Fibroblast of lung (primary cell): ENCODE results near the gene PLXNA2. TPM values are rescaled to one million over a fixed set of nuclear protein-coding genes. Genes with fewer than 3 reads are reported as not detected.

Source experiments
- DNase-seq, 2 donors: peaks; one replicate each; pipeline versions ENCODE4 v3.0.0 to v3.0.0-alpha.2; 2010; ENCODE audit warnings: low read depth in 2 of 2
- H2AFZ ChIP-seq: 2 replicates; pipeline ENCODE4 v1.5.1; 2012; ENCODE audit warnings: low read length, control low read depth, inconsistent platforms
- H3K27ac ChIP-seq: 2 replicates; pipeline ENCODE4 v1.5.1; 2011; ENCODE audit warnings: low read length, control low read depth; ENCODE audit not compliant: insufficient read depth
- H3K27me3 ChIP-seq: 2 replicates; pipeline ENCODE4 v1.5.1; 2011; ENCODE audit warnings: mild to moderate bottlenecking, low read length; ENCODE audit not compliant: control insufficient read depth, insufficient read depth
- H3K36me3 ChIP-seq: 2 replicates; pipeline ENCODE4 v1.5.1; 2011; ENCODE audit warnings: low read length; ENCODE audit not compliant: control insufficient read depth, insufficient read depth
- H3K4me1 ChIP-seq: 2 replicates; pipeline ENCODE4 v1.5.1; 2011; ENCODE audit warnings: low read length; ENCODE audit not compliant: control insufficient read depth, insufficient read depth; ENCODE audit errors: extremely low read depth
- H3K4me2 ChIP-seq: 2 replicates; pipeline ENCODE4 v1.5.1; 2011; ENCODE audit warnings: low read length, control low read depth; ENCODE audit not compliant: insufficient read depth; ENCODE audit errors: extremely low read depth
- H3K4me3 ChIP-seq, 4 experiments: fragments of 200-600 bp in 1 of 4; sonication (generic) in 1 of 4; replicated peaks in 1 of 4; 2 replicates each; pipeline ENCODE4 v1.5.1; 2011 to 2016; ENCODE audit warnings: low read length in 4 of 4, low read depth in 3 of 4, mild to moderate bottlenecking in 3 of 4, control low read depth in 2 of 4, inconsistent platforms in 1 of 4, mixed read lengths in 1 of 4; ENCODE audit not compliant: insufficient read depth in 1 of 4; ENCODE audit errors: control extremely low read depth in 1 of 4
- H3K79me2 ChIP-seq: 2 replicates; pipeline ENCODE4 v1.5.1; 2012; ENCODE audit warnings: mild to moderate bottlenecking, low read length, inconsistent platforms; ENCODE audit not compliant: control insufficient read depth, insufficient read depth
- H3K9ac ChIP-seq: 2 replicates; pipeline ENCODE4 v1.5.1; 2011; ENCODE audit warnings: mild to moderate bottlenecking, low read length, control low read depth; ENCODE audit not compliant: insufficient read depth
- H3K9me3 ChIP-seq: 2 replicates; pipeline ENCODE4 v1.5.1; 2012; ENCODE audit warnings: low read depth, low read length; ENCODE audit not compliant: control insufficient read depth, insufficient read depth
- H4K20me1 ChIP-seq: 2 replicates; pipeline ENCODE4 v1.5.1; 2011; ENCODE audit warnings: low read length; ENCODE audit not compliant: control insufficient read depth, insufficient read depth; ENCODE audit errors: extremely low read depth
- CTCF ChIP-seq, 2 donors: IDR thresholded peaks in 1 of 2; conservative IDR thresholded peaks in 1 of 2; 1 replicate in 1 of 2; 2 replicates in 1 of 2; pipeline ENCODE4 v1.5.1; 2011 to 2012; ENCODE audit warnings: low read length in 2 of 2, control low read depth in 1 of 2, inconsistent platforms in 1 of 2, low read depth in 1 of 2, mild to moderate bottlenecking in 1 of 2
- EZH2 ChIP-seq: IDR thresholded peaks from 2 replicates; pipeline ENCODE4 v1.5.1; 2012; ENCODE audit warnings: low read length, control low read depth, mild to moderate bottlenecking; ENCODE audit errors: missing control alignments
- polyA plus RNA-seq, 2 donors: library from polyadenylated mRNA; depleted of rRNA in 1 of 2; stranded (reverse) in 1 of 2; unstranded in 1 of 2; fragments of >200 nt; gene quantifications; 2 replicates each; pipeline ENCODE4 v1.2.1, GENCODE V29; 2011 to 2012; ENCODE audit warnings: missing spikeins in 1 of 2
- total RNA-seq: library from RNA; depleted of rRNA; stranded (reverse); fragments of >200 nt; gene quantifications from 2 replicates; pipeline ENCODE4 v1.2.1, GENCODE V29; 2014

Gene PLXNA2
- total and polyA plus RNA-seq, 2 donors (not counting 1 experiment from before 2014, with no cell fraction given): 0.43 to 2.0 TPM

- H3K27me3 ChIP-seq: no peaks in the 10 kb centered on the region
- TF ChIP-seq EZH2 (no peak), CTCF (conservative IDR thresholded peaks at IDR 0.05 in 1 of 2, IDR thresholded peaks at IDR 0.05 in 1 of 2; ENCODE audit: low read depth in 1 of 2, low read length in 2 of 2) (no peak)
- no peak overlapping the region for H3K4me3 ChIP-seq
- H3K9ac ChIP-seq: no peak overlapping the region
- no peak overlapping the region for H2AFZ ChIP-seq
- no peaks in the 10 kb centered on the region for H3K36me3 ChIP-seq
- no peak overlapping the region for H3K27ac ChIP-seq
- no peaks in the 10 kb centered on the region for H3K4me1 ChIP-seq
- H3K79me2 ChIP-seq: no peaks in the 10 kb centered on the region
- H3K9me3 ChIP-seq: no peaks in the 10 kb centered on the region
- no peak for DNase-seq
- no peaks in the 10 kb centered on the region for H4K20me1 ChIP-seq
- H3K4me2 ChIP-seq: no peak overlapping the region
Observed at GRCh38 chr1:208141610-208142192, 102.5 kb downstream of the PLXNA2 start.

DNA sequence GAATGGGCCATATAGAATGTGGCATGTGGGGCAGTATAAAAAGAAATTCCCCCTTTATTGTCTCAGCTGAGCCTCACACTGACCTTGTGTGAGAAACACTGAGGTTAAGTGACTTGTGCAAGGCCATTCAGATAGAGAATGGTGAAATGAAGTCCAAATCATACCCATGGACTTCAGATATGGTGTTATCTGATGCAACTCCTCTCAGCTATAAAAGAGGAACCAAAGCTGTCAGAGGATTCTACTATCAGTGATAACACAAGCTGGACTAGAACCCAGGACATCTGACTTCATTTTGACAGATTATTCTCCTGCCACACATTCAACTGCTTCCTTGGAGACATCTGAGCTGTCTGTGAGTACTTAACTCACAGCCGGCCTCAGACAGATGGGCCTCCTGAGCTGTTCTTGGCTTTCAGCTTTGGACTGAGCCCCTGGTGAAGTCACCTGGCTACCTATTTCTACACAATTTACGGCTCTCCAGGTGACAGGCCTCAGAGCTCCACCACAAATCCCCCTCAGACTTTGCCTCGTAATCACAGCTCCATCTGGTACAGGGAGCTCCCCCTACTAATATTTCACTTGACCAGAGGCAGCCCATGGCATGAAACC, 104.6 kb downstream of the PLXNA2 start:
- H3K27me3 ChIP-seq: no peaks in the 10 kb centered on the region
- TF ChIP-seq EZH2: no peak
- TF ChIP-seq CTCF (conservative IDR thresholded peaks at IDR 0.05 in 1 of 2, IDR thresholded peaks at IDR 0.05 in 1 of 2; ENCODE audit: low read depth in 1 of 2, low read length in 2 of 2): no peak
- no peaks in the 10 kb centered on the region for H4K20me1 ChIP-seq
- no peak overlapping the region for H2AFZ ChIP-seq
- H3K4me2 ChIP-seq: no peak overlapping the region
- DNase-seq: no peak
- H3K9ac ChIP-seq: no peak overlapping the region
- no peaks in the 10 kb centered on the region for H3K79me2 ChIP-seq
- no peaks in the 10 kb centered on the region for H3K4me1 ChIP-seq
- no peaks in the 10 kb centered on the region for H3K9me3 ChIP-seq
- H3K36me3 ChIP-seq: no peaks in the 10 kb centered on the region
- no peak overlapping the region for H3K27ac ChIP-seq
- H3K4me3 ChIP-seq: no peak overlapping the region

- Histone ChIP-seq H3K27me3 (no peaks in the 10 kb centered on the region), H4K20me1 (no peaks in the 10 kb centered on the region), H3K4me2 (no peak overlapping the region), H3K9ac (no peak overlapping the region), H3K79me2 (no peaks in the 10 kb centered on the region), H3K27ac (no peak overlapping the region), H3K36me3 (no peaks in the 10 kb centered on the region), H3K4me1 (no peaks in the 10 kb centered on the region), H2AFZ (no peak overlapping the region), H3K4me3 (no peak overlapping the region), H3K9me3 (no peaks in the 10 kb centered on the region)
- TF ChIP-seq EZH2: no peak
- TF ChIP-seq CTCF (conservative IDR thresholded peaks at IDR 0.05 in 1 of 2, IDR thresholded peaks at IDR 0.05 in 1 of 2; ENCODE audit: low read depth in 1 of 2, low read length in 2 of 2): no peak
- peak; percentile 43 to 55 for DNase-seq
Observed at GRCh38 chr1:208137193-208137592, 107.0 kb downstream of the PLXNA2 start.
